NCI-H1436 (cell line): Measurements from ENCODE around the gene NAV2.

ENCODE experiments used
- DNase-seq: peaks from one replicate; lab custom pipeline; 2025; lab: John Stamatoyannopoulos, UW

The NAV2 gene

DNA sequence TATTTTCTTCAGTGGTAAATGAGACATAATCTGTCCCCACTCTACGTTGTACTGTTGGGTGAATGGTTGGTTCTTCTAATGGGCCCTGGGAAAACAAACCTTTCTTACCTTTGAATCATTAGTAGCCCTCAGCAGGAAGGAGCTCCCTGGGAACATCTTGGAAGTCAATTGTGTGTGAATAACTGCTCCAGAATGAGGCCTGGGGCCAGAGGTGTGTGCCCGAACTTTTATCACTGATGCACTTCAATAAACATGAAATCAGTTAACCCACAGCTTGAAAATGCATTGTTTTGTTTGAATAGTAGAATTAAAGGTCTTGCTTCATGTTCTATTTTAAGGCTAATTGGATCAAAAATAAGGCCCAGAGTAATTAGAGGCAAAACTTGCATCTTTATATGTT lies 67.1 kb downstream of the NAV2 start:
- no peak for DNase-seq

DNA sequence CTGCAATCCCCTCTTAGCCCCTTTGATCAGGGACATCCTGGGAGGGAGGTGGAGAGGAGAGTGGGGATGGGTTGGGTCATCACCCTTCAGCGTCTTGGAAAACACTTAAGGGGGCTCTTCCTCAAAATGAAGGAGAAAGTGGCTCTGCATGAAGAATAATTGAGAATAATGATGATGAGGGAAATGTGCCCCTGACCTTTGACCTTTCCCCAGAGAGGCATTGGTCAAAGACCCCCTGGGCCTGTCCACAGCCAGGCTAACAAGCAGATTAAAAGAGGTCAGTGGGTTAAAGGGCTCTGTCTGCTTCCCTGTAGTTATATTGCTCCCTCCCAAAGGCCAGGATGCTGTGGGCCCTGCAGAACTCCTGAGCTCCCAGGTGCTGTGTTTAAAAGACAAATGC lies 68.7 kb downstream of the NAV2 start:
- DNase-seq: no peak

DNA sequence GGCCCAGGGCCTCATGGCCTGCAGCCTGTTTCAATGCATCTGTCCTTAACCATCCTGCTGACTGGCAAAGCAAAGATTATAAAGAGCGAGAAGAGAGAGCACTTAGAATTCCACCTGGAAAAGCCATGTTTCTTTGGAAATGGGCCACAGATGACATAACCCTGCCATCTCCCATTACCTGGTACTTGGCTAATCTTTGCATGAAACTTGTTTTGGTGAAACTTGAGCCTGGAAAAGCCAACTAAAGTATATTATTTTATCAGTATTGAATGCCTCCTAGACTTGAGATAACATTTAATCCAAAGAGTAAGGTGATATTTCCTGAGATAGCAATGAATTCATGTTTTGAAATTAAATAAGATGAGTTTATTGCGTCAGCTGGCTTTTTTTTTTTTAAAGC lies 72.6 kb downstream of the NAV2 start:
- no peak for DNase-seq

DNA sequence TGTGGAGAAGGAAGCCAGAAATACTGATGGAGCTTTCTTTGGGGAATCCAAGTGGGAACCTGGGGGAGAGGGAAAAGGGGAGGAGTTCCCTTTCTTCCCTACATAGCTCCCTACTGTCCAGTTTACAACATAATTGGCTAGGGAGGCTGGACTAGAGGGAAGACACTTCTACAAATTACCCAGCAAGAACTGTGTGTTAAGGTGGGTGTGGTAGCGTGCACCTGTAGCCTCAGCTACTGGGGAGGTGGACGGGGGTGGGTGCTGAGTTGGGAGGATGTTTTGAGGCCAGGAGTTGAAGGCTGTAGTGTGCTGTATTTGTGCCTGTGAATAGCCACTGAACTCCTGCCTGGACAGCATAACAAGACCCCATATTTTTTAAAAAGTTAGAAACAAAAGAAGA lies 74.0 kb downstream of the NAV2 start:
- DNase-seq: no peak

DNA sequence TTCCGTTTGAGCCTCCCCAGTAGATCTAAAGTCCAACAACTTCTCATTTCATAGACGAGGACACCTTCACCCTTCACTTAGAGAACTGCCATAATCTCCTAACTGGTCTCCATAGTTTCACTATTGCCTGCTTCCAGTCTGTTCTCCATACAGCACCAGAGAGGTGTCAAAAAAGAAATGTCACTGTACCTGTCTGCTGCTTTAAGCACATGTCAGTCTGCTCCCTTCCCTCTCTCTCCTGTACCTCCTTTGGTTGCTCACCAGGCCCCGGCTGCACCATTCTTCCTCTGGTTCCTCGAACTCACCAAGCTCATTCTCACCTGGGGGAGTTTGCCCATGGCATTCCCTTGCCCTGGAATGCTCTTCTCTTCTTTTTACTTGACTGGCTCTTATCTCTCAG lies 75.8 kb downstream of the NAV2 start:
- no peak for DNase-seq

DNA sequence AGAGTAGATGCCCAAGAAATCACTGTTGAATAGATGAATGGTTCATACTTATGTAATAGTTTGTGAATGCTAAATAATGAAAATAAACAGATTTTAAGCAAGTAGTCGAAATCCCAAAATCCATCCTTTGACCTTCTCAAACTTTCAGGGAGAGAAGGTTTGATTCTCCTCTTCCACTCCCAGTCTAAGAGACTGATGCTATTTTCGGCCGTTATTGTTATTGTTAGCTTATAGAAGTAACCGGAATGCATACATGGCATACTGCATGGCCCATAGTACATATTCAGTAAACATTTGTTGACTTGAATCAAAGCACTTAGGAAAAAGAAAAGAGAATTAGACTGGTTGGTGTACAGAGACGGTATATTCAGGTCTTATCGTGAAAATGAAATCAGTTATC lies 76.6 kb downstream of the NAV2 start:
- no peak for DNase-seq

DNA sequence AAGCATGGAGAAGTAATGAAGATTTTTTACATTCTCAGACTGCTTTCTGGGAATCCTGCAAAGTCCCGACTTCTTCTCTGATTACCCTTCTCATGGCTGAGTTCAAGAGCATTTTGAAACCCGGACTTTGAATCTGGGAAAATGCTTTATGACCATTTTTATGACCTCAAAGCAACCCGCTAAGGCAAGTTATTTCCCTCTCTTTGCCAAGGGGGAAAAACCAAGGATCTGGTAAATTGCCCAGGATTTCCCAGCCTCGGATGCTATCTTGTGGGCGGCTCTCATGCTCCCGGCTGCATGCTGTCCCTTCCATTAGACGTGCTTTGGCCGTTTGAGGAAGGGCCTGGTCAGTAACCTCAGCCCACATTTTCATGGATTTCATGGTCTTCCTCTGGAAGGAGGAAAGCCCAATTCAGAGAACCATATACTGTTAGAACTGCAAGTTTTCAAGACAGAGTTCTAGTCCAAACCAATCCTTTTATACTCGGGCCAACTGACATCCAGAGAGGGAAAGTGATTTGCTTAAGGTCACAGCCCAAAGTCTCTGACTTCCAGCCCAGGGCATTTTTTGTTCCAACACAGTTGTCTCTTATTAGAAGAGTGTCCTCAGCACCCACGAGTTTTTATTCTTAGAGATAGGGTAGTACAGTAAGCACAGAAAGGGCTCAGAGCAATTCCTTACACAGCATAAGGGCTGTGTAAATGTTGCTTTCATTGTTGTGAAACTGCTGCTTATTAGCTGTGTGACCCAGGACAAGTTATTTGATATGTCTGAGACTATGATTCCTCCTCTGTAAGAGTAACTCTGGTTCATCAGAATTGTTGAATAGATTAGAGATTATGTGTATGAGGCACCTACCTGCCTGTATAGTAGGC lies 77.4 kb downstream of the NAV2 start:
- no peak for DNase-seq

DNA sequence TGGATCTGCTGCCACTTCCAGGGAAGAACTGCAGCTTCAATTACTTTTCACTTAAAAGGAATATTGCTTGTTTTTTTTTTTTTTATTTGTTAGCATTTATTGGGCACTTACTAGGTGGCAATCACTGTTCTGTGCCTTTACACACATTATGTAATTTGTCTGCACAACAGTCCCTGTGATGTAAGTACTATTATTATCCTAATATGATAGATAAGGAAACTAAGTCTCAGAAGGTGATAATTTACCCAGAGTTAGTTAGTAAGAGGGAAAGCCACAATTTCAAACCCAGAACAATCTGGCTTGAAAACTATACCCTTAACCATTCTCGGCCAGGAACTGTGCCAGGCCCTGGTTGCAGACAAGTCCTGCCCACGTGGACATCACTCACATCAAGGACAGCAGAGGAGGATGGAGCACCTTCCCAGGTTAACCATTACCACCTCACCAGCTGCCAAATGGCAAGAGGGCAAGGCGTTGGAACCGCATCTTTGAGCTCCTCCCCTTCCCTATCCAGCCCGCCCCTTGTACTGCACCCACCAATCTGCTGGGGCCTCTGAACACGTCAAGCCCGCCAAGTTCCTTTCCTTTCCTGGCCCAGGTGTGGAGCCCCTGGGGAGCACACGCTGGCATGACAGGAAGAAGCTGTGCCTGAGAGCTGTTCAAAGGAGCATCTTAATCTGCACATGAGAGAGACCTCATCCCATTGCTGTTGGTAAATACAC lies 78.4 kb downstream of the NAV2 start:
- no peak for DNase-seq

DNA sequence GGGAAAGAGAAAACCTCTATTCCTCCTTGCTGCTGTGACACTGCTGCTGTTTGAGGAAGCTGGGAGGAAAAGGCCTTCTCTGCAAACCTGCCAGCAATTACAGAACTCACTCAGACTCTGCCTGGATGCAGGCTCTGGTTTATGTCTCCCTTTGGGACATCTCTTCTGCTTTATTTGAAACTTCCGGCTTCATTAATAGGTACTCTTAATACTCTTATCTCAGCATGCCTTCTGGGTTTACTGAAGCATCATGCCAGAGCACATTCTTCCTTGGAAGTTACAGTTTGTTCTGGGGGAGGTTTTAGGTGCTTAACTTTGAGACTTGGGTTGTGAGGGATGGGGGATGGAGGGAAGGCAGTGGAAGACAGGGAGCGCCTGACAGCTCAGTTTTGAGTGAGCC lies 79.9 kb downstream of the NAV2 start:
- no peak for DNase-seq

DNA sequence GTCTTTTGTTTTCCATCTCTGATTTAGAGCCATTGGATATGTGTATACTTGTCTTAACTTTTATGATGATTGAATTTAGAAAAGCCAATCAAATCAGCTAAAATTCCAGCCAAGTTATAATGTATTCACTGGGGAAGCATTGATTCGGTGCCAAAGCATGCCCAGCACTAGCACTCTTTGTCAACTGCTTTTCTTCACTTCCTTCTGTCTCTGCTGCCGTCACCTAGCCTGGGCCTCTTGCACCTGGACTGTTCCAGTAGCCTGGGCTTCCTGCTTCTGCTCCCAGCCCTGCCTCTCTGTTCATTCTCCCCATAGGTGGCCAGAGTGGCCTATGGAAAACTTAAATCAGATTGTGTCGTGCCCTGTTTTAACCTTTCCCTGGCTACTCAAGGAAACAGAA lies 80.7 kb downstream of the NAV2 start:
- DNase-seq: no peak

DNA sequence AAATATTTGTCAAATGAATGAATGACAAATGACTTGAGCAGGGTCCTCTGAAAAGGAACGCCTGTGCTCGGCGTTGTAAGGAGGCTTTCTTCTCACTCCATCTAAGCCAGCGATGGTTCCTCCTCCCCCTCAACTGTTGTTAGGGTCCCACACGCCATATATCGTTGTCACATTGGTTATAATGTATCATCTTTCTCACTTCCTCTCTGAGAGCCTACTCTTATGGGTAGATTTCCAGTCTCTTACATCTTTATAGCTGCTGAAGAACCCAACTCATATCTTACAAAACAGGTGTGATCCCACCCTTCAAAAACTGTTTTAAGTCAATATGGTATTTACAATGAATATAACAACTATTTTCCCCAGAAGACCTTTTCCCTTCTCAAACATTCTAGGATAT lies 81.5 kb downstream of the NAV2 start:
- no peak for DNase-seq

DNA sequence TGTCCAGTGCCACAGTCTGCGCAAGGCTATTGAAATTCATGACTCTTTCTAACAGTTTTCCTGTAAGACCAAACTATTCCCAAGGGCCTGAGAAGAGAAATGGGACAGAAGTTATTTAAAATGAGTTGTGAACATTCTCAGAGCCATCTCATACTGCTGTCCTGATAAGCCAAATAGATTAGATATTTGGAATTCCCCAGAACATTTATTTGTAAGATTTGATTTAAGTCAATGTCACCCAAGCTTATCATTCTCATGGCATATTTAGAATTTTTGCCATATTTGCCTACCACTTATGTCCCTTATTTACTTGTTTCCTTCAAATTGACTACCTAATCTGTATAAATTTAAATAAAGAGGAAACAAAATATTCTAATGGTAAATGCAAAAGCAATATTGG lies 82.4 kb downstream of the NAV2 start:
- no peak for DNase-seq

DNA sequence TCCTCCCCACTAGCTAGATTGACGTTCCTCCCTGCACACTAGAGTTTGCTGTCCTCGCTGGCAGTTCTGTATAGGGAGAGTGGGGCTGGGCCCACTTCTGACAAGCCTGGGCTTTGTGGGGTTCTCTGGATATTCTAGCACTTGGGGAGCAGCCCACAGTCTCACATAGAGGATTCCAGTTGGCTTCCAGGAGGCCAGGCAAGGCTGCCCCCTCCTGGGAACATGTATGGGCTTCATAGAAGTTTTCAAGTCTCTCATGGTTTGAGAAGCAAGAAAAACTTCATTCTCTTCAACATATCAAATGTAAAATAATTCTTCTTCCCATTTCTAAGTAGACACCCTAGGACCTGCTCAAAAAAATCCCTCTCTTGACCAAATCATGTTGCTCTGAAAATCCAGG lies 87.5 kb downstream of the NAV2 start:
- no peak for DNase-seq

DNA sequence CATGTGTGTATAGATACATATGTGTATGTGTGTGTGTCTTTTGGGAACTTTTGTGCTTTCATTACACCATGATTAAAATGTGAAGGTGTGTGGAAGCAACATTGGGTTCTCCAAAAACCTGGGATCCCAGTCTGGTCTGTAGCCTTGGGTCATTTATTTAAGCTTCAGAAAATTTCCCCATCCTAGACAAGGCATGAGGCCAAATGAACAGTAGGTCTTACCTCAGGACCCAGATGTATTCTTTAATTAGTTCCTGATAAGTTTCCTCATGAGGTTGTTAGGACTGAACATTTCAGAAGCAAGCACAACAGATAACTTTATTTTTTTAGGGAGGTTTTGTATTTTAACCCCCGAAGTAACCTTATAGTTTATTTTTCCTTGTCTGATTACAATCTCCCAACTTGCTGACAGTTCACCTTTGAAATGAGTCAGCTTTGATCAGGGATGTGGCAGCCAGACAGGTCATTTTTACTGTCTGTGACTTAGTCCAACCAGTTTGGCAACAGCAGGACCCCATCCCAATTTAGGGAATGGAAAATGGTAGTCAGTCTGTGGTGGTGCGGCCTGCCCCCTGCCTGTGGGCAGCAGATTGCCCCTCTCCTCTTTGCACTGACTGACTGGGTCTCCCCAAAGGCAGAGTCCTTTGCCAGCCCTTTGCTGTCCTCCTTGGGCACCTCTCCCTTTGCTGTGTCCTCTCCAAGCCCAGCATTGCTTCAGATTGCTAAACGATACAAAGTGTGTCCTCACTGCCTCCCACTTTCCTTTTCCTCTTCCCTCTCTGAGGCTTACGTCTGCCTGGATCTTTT lies 88.3 kb downstream of the NAV2 start:
- DNase-seq: no peak

DNA sequence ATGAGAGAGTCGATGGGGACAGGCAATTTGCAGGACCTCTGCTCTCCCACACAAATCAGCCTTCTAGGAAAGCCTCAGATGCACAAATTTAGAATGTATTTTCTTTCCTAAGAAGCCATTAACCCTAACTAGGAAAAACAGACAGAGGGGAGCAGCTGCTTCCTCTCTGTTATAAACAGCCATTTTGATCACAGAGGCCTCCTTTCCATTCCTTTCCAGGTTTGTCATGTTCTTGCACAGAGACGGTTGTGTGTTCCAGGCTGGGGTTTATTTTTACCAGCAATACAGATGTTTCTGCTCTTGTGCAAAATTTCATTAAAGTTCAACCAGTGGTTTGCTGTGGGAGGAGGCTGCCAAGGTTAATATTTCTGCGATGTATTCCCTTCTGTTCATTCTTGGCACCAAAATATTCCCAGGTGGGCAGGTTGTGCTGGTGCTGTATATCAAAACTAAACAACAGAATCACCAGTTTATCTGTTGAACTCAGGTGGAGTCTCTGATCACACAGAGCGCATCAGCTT lies 90.2 kb downstream of the NAV2 start:
- DNase-seq: no peak

DNA sequence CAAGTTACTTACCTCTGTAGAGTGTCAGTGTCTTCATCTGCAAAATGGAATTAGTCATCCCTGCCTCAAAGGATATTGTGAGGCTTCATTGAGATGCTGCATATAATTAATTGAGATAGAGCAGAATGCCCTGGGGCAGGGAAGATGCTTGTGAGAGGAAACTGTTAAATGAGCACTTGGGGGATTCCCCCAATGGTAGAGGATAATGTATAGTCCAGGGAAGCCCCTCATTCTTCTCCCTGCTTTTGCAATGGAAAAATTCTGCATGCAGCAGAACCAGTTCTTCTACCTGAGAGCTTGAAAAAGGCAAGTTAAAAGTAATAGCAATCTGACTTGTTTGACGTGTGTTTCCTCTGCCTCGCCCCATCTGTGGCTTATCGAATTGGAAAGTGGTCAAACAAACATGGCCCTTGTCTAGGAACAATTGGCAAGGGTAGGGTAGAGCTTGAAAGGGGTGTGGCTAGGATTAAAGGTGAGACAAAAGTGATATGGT lies 90.9 kb downstream of the NAV2 start:
- DNase-seq: no peak

DNA sequence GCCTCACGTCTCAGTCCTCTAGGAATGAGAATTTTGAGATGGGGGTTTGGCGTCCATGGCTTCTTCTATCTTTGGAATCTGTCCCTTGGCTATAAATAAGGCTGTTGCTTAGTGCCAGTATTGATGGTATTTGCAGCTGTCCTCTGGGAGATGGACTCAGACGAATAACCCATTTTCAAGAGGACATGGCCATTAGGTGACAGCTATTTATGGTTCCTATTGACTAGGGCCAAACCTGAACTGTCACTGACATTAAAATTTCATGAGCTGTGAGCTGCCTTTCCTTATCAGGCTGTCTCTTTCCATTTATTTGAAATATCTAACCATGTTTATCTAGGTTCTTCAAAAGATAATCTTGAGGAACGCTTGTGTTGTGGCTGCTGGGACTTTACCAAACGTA lies 92.7 kb downstream of the NAV2 start:
- no peak for DNase-seq

DNA sequence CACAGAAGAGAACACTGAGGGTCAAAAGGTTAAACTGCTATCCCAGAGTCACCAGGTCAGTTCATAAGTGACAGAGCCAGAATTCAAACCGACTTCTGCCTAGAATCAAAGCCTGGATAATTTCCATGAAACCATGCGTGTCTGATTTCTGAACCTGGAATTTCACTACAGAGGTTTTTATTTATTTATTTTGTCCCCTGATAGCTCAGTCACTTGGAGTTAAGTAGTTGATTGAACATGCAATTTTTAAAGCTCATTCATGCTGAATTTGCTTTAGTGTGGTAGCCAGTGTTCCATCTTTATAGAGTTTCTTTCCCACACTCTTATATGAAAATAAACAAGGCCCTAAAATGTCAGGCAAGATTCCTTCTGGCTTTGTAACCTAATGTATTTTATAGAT lies 93.2 kb downstream of the NAV2 start:
- DNase-seq: no peak

DNA sequence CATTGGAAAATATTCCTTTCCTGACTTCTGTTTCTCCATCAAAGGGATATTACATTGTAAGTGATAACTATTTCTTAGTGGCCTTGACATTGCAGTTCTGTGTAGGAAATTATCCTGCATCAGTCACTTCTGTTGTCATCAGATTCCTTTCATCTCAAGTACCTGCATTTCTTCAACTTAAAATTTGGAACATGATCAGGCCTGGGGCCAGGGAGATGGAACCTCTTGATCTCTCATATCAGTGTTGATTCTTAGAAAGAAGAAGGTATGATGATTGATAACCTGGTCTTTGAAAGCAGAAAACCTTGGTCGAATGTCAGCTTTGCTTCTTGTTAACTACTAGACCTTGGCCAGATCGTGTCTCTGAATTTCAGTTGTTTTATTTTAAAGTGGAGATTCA lies 93.6 kb downstream of the NAV2 start:
- no peak for DNase-seq

DNA sequence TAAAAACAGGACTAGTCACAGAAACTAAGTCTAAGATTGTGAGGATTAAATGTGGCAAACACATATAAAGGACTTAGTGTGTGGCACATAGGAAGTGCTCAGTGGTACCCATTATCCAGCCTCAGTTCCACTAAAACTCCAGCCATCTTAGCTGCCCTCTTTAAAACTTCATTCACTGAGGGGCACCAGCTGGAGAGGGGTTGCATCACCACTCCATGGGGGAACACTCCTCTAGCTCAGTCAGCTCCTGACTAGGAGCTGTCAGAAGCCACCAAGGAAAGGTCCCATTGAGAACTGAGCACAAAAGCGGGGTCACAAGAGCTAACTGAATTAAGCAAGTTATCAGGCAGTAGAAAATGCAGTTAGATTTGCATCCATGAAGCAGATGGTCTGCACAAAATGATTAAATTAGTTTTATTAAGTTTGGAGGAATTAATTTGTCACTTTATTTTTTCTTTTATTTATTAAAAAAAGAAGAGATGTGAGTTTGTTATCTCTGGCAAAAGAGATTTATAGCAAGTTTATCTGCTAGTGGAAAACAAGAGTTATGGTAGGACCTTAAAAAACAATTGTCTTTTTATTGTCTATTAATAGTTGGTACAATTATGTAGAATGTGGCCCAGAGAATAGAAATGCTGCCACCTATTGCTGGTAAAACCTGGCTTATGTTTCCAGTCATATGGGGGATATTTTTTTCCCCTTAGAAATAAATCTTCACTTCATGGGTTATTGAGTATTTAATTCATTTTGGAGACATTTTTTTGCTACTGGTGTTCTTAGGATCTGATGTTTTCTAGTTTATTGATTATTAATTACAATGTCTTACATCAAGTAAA lies 95.7 kb downstream of the NAV2 start:
- DNase-seq: no peak

DNA sequence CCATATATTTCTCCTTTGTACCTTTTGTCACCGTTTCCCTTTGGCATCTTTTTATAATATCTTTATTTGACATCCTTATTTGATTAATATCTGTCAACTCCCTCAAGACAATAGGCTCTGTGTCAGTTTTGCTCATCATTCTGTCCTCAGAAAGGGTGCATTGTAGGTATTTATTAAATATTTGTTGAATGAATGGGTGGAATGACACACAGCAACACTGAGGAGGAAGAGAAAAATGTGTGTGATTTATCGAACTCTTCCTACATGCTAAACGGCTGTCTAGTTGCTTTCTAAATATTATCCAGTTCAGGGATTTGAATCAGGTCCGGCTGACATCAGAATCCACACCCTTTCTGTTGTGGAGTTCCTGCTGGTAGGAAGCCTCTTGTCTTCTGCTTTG lies 98.2 kb downstream of the NAV2 start:
- DNase-seq: no peak

DNA sequence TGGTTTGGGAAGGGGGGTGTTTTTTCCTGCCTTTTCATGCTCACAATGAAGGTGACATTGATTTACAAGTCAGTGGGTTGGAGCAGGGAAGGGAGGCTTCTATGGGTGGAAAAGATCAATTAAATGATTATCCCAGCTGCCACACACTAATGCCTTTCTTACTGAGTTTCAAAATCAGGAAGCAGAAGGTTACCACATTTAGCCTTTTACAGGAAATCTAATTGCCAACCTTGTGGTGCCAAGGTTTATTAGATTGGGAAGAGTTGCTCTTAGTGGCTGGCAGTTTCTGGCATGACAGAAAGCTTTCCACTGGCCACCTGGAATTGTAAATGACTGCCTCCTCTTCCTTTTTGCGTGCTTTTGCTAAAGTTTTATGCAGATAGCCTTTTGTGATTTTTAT lies 98.7 kb downstream of the NAV2 start:
- no peak for DNase-seq
